K562 (cell line): ENCODE data around the gene CMSS1. TPM values are rescaled to one million over a fixed set of nuclear protein-coding genes. Genes with fewer than 3 reads are reported as not detected.

ENCODE experiments used
- ATAC-seq: fragments of 200-7000 bp; cut with Tn5 transposase; 3 replicates; pipeline ENCODE4 v1.9.1; 2020; ENCODE audit warnings: moderate library complexity
- BruUV-seq: library from RNA; stranded (reverse); fragments of 400-500 nt; replicated peaks from 2 replicates; lab custom pipeline; 2021; lab: Mats Ljungman, UMichigan
- CTCF ChIA-PET: fragments of 300-600 bp; formaldehyde crosslinking; extraction: SDS; loops from one replicate; lab custom pipeline; 2021; ENCODE audit warnings: low intra/inter-chr PET ratio; lab: Yijun Ruan, JAX
- POLR2A ChIA-PET: fragments of 300-600, 350-650 bp; sonication (Branson Sonifier 250); formaldehyde crosslinking; extraction: SDS; loops from one replicate; lab custom pipeline; 2021; ENCODE audit warnings: antibody characterized with exemption, inconsistent platforms; lab: Yijun Ruan, JAX
- DNase-seq, 4 experiments: peaks; one replicate each; pipeline versions ENCODE4 v3.0.0 to v3.0.0-alpha.2; 2011 to 2018; ENCODE audit warnings: low spot score in 3 of 4, mixed read lengths in 3 of 4; ENCODE audit errors: extremely low read depth in 1 of 4
- FAIRE-seq: peaks from 2 replicates; lab custom pipeline; 2011; peaks lifted over from hg19 to GRCh38; lab: Jason Lieb, UNC
- H2AFZ ChIP-seq: 2 replicates; pipeline ENCODE4 v1.6.0; 2011; ENCODE audit warnings: low read depth, low read length, control low read depth, inconsistent platforms
- H3K27ac ChIP-seq: fragments of 200-600 bp; 3 replicates; pipeline ENCODE4 v1.8.0; 2011; ENCODE audit warnings: low read depth, mild to moderate bottlenecking, control low read depth, inconsistent platforms, low read length, moderate library complexity, mixed read lengths; ENCODE audit errors: extremely low read depth
- H3K27me3 ChIP-seq, 2 experiments: fragments of 300-600 bp in 1 of 2; 2 replicates in 1 of 2; 3 replicates in 1 of 2; pipeline versions ENCODE4 v1.6.0 to v1.8.0; 2011; ENCODE audit warnings: inconsistent platforms in 2 of 2, low read length in 2 of 2, mild to moderate bottlenecking in 1 of 2, mixed read lengths in 1 of 2, moderate library complexity in 1 of 2; ENCODE audit not compliant: control insufficient read depth in 2 of 2, insufficient read depth in 2 of 2
- H3K36me3 ChIP-seq: fragments of 300-600 bp; 3 replicates; pipeline ENCODE4 v1.8.0; 2011; ENCODE audit warnings: mild to moderate bottlenecking, low read length, inconsistent platforms; ENCODE audit not compliant: control insufficient read depth, insufficient read depth
- H3K4me1 ChIP-seq, 2 experiments: fragments of 200-600 bp in 1 of 2; replicated peaks in 1 of 2; 2 replicates in 1 of 2; 3 replicates in 1 of 2; pipeline versions ENCODE4 v1.5.1 to v1.8.0; 2011; ENCODE audit warnings: inconsistent platforms in 2 of 2, low read length in 2 of 2, mild to moderate bottlenecking in 1 of 2, mixed read lengths in 1 of 2, moderate library complexity in 1 of 2; ENCODE audit not compliant: control insufficient read depth in 2 of 2, insufficient read depth in 2 of 2
- H3K4me2 ChIP-seq: 2 replicates; pipeline ENCODE4 v1.6.1; 2011; ENCODE audit warnings: low read length, control low read depth, inconsistent platforms, mixed read lengths; ENCODE audit not compliant: insufficient read depth
- H3K4me3 ChIP-seq: fragments of 200-600 bp; sonication (generic), shearing (Covaris generic); 2 replicates; pipeline ENCODE4 v1.5.1; 2016; ENCODE audit warnings: control low read depth, inconsistent platforms
- H3K79me2 ChIP-seq: fragments of 200-600 bp; 3 replicates; pipeline ENCODE4 v1.8.0; 2011; ENCODE audit warnings: low read length, inconsistent platforms; ENCODE audit not compliant: control insufficient read depth, insufficient read depth
- H3K9ac ChIP-seq, 2 experiments: 2 replicates each; pipeline versions ENCODE4 v1.6.0 to v1.6.1; 2011; ENCODE audit warnings: low read depth in 2 of 2, low read length in 2 of 2, control low read depth in 1 of 2, inconsistent platforms in 1 of 2, mild to moderate bottlenecking in 1 of 2, mixed read lengths in 1 of 2; ENCODE audit not compliant: insufficient read depth in 1 of 2
- H3K9me1 ChIP-seq: one replicate; pipeline ENCODE4 v1.6.0; 2011; ENCODE audit warnings: inconsistent platforms, mild to moderate bottlenecking, low read length, moderate library complexity; ENCODE audit not compliant: control insufficient read depth, insufficient read depth
- H3K9me3 ChIP-seq: replicated peaks from 2 replicates; pipeline ENCODE4 v1.5.1; 2011; ENCODE audit warnings: low read depth, low read length, inconsistent platforms; ENCODE audit not compliant: control insufficient read depth, insufficient read depth
- H4K20me1 ChIP-seq: replicated peaks from 2 replicates; pipeline ENCODE4 v1.6.1; 2011; ENCODE audit warnings: low read length, inconsistent platforms, mixed read lengths; ENCODE audit not compliant: control insufficient read depth, insufficient read depth
- EZH2 ChIP-seq: IDR thresholded peaks from 2 replicates; pipeline ENCODE4 v1.6.1; 2012; ENCODE audit warnings: low read depth, mild to moderate bottlenecking, inconsistent platforms, low read length, borderline replicate concordance
- HMG20A ChIP-seq: fragments of 450-650 bp; formaldehyde crosslinking; conservative IDR thresholded peaks from 2 replicates; pipeline ENCODE4 v1.4.0; 2020; ENCODE audit warnings: mild to moderate bottlenecking, mixed read lengths
- JUN ChIP-seq, 2 experiments: sonication (generic) in 1 of 2; formaldehyde crosslinking in 1 of 2; IDR thresholded peaks; 2 replicates each; pipeline versions ENCODE4 v1.6.1 to v1.8.0; 2012 to 2022; ENCODE audit warnings: borderline replicate concordance in 2 of 2, mild to moderate bottlenecking in 2 of 2, improper control_type of control experiment in 1 of 2, low read depth in 1 of 2, low read length in 1 of 2, missing genetic modification reagents in 1 of 2
- NCOA1 ChIP-seq: fragments of 450-650 bp; IDR thresholded peaks from 2 replicates; pipeline ENCODE4 v1.6.1; 2016; ENCODE audit warnings: low read depth
- STAG1 ChIP-seq: sonication (generic); formaldehyde crosslinking; IDR thresholded peaks from 2 replicates; pipeline ENCODE4 v1.5.0; 2020; ENCODE audit warnings: missing genetic modification reagents, borderline replicate concordance
- TSC22D4 ChIP-seq: fragments of 450-650 bp; IDR thresholded peaks from 2 replicates; pipeline ENCODE4 v1.6.1; 2016; ENCODE audit warnings: missing genetic modification characterization, missing biosample characterization, control low read depth
- UBTF ChIP-seq, 2 experiments: IDR thresholded peaks; 2 replicates each; pipeline ENCODE4 v1.6.1; 2012; ENCODE audit warnings: improper control_type of control experiment in 2 of 2, low read depth in 2 of 2, low read length in 2 of 2, borderline replicate concordance in 1 of 2
- USF2 ChIP-seq: sonication (generic); formaldehyde crosslinking; IDR thresholded peaks from 2 replicates; pipeline ENCODE4 v1.5.0; 2020; ENCODE audit warnings: missing genetic modification reagents
- ZFX ChIP-seq: sonication (generic); formaldehyde crosslinking; IDR thresholded peaks from 2 replicates; pipeline ENCODE4 v1.8.0; 2022; ENCODE audit warnings: mild to moderate bottlenecking, missing genetic modification reagents, moderate library complexity
- WGBS: fragments of 100-300 bp; shearing (Covaris generic); methylation state at CpG from one replicate; pipeline ENCODE4 v1.1.6; 2016; ENCODE audit warnings: low coverage, mixed read lengths; ENCODE audit not compliant: insufficient coverage; ENCODE audit errors: missing lambda C conversion rate; 5-methylcytosine and 5-hydroxymethylcytosine counted together
- in situ Hi-C: fragments of 300-500 bp; cut with MboI; formaldehyde crosslinking; loops from 4 replicates; pipeline ENCODE4 v1.15.0; 2018; ENCODE audit warnings: inconsistent platforms, mixed read lengths
- intact Hi-C: fragments of 100-400 bp; cut with micrococcal nuclease; formaldehyde crosslinking; loops from 2 replicates; pipeline ENCODE4 v1.14.2; 2022
- polyA plus RNA-seq, 8 experiments: library from polyadenylated mRNA; depleted of rRNA in 4 of 8; stranded (reverse) in 5 of 8; unstranded in 3 of 8; fragments of >200 nt; fragmentation: Nextera tagmentation in 2 of 8; fragmentation: Illumina TruSeq in 1 of 8; extraction: Ambion mirVana in 2 of 8; extraction: Trizol in 1 of 8; gene quantifications; 2 replicates each; pipeline versions ENCODE4 v1.2.1 to v1.2.3, GENCODE V29; 2011 to 2014; ENCODE audit warnings: inconsistent platforms in 1 of 8, missing spikeins in 1 of 8
- total RNA-seq, 7 experiments: library from RNA; depleted of rRNA in 6 of 7; stranded (reverse); fragments of >200 nt in 6 of 7; fragmentation: Illumina TruSeq in 2 of 7; extraction: Trizol in 2 of 7; gene quantifications; 2 replicates each; pipeline versions ENCODE4 v1.2.1 to v1.2.3, GENCODE V29; 2011 to 2021; ENCODE audit warnings: low replicate concordance in 1 of 7

CMSS1 gene
- total and polyA plus RNA-seq, 9 of the 15 experiments (the other 6 are each of a cell fraction or from before 2014, with no cell fraction given): 46.9 to 109 (median 72.3) TPM

GRCh38 chr3:99925584-99926230 lies 108.0 kb downstream of the CMSS1 start (continued):
- no peak for TF ChIP-seq STAG1 (CRISPR knock-in tag)
- no peak for TF ChIP-seq EZH2

- BruUV-seq: no TSS peak
- WGBS: 87% methylated on average over 7 of the region's 7 CpGs
- in situ Hi-C loops: no loop called here
Measured at GRCh38 chr3:99927671-99928457, 110.2 kb downstream of the CMSS1 start.

More at GRCh38 chr3:99927671-99928457, 110.2 kb downstream of the CMSS1 start:
- Histone ChIP-seq H2AFZ (no peak overlapping the region), H3K27ac (no peak overlapping the region), H3K4me1 (no peaks in the 10 kb centered on the region; a peak in 2 of 5 replicates), H3K4me3 (no peak overlapping the region), H3K9me1 (no peaks in the 10 kb centered on the region), H3K27me3 (no peaks in the 10 kb centered on the region), H3K79me2 (no peaks in the 10 kb centered on the region; the same call in 2 of the 3 replicates), H3K4me2 (no peak overlapping the region), H4K20me1 (no peaks in the 10 kb centered on the region), H3K9me3 (no peaks in the 10 kb centered on the region), H3K9ac (no peak overlapping the region), H3K36me3 (0 out of 3 replicates have a peak, but pooled peaks cover 2% of the 10 kb centered on the region)
- no peak for ATAC-seq
- CTCF ChIA-PET: no interaction called here
- no peak for FAIRE-seq
- POLR2A ChIA-PET: no interaction called here
- intact Hi-C loops: no loop called here
- TF ChIP-seq JUN (IDR thresholded peaks at IDR 0.05; ENCODE audit: borderline replicate concordance, low read depth, low read length): no peak
- no peak for TF ChIP-seq JUN (CRISPR knock-in tag; IDR thresholded peaks at IDR 0.05; ENCODE audit: borderline replicate concordance)
- no peak for TF ChIP-seq NCOA1
- no peak for TF ChIP-seq UBTF (IDR thresholded peaks at IDR 0.05; ENCODE audit: borderline replicate concordance in 1 of 2, low read depth in 2 of 2, low read length in 2 of 2)
- TF ChIP-seq ZFX (CRISPR knock-in tag): no peak
- no peak for TF ChIP-seq HMG20A
- no peak for TF ChIP-seq TSC22D4 (tag)
- no peak for TF ChIP-seq USF2 (CRISPR knock-in tag)
- DNase-seq: no peak
